Activated T-helper 9 cell treated with anti-CD3 and anti-CD28 coated beads, Interleukin-2, amount 50 U/mL, for 16 hours (primary cell): ENCODE data around the gene TEX53.

Source experiments
- DNase-seq: peaks from one replicate; pipeline ENCODE4 v3.0.0-alpha.2; 2020; ENCODE audit warnings: low read depth

Gene TEX53

DNA sequence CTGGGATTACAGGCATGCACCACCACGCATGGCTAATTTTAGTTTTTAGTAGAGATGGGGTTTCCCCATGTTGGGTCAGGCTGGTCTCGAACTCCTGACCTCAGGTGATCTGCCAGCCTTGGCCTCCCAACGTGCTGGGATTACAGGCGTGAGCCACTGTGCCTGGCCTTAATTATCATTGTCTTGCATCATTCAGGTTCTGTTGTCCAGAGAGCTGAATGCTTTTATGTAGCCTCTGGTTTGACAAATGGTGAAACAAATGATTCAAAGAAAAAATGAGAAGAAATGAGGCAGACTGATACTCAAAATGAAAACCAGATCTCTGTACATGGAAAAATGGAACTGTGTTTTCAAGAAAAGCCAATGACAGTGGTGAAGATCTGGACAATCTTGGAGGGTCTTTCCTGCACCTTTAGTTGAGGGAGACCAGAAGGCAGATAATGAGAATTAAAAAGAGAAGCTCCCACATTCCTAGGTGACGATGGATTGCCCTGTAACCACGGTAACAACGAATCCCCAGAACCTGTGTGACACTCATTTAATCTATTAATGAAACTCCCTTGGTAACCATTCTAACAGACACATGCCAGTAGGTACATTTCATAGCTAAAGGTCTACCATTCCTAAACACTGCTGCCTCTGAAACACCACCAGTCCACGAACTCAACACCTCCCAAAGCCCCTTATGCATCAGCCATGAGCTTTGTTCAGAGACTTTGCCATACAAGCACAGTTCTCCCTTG is 22.8 kb upstream of the TEX53 start:
- DNase-seq, result no peak

GRCh38 chr9:114678795-114679194 is 21.2 kb upstream of the TEX53 start:
- no peak for DNase-seq

- DNase-seq, result no peak
These were observed 20.5 kb upstream of the TEX53 start for GRCh38 chr9:114678130-114678529.

DNA sequence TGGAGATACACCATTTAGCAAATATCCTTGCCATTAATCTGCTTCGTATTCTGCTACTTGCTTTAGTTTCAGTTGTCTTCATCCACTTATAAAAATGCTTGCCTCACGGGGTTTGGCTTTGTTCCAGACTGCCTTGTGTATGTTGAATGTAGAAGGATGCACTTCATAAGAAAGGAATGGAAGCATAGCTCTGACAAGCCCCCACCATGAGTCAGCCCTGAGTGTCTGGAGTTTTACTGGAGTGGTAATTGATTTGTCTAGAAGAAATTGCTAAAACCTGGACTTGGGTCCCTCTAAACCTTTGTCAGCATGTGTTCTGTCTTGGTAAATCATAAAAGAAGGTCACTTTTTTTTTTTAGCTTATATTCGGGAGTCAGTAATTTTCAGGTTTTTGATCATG is 19.8 kb upstream of the TEX53 start:
- DNase-seq, result no peak

DNA sequence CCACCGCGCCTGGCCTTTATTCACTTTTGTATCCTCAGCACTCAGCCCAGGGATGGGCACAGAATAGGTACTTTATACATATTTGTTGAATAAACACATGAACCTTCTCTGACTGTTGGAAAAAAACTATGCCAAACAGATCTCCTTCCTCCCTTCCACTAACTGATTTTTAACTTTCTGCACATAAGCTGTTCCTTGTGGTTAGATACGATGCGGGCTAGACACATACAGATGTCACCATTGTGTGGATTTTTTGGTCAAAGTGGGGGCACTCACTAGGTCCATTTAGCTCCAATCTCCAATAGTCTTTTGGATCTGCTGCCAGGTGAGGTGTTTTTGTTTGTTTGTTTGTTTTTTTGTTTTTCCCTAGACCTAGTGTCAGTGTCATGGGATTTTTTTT is 19.3 kb upstream of the TEX53 start:
- DNase-seq, result no peak

DNA sequence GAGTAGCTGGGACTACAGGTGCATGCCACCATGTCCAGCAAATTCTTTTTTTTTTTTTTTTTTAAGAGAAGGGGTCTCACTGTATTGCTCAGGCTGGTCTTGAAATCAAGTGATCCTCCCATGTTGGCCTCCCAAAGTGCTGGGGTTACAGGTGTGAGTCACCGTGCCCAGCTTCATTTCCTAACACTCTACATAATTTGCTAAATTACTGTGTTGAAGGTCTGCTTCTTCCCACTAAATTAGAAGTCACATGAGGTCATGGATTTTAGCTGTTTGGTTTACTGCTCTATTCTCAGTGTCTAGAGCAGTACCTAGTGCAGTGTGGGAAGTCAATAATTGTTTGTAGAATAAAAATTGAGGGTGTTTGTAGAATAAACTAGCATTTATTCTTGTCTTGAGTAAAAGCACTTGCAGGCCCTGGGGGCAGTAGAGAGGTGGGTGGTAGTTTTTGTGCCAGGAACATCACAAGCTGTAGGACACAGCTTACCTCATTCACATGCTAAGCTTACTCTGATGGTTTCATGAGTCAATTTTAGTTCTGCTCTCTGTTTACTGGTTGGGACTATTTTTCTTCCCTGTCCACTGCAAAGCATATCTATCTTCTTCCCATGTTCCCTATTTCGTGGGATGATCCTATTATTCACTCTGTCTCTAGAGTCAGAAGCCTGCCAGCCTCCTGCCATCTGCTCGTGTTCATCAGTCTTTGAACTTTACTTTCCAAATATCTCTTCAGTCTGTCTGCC is 17.4 kb upstream of the TEX53 start:
- no peak for DNase-seq

DNA sequence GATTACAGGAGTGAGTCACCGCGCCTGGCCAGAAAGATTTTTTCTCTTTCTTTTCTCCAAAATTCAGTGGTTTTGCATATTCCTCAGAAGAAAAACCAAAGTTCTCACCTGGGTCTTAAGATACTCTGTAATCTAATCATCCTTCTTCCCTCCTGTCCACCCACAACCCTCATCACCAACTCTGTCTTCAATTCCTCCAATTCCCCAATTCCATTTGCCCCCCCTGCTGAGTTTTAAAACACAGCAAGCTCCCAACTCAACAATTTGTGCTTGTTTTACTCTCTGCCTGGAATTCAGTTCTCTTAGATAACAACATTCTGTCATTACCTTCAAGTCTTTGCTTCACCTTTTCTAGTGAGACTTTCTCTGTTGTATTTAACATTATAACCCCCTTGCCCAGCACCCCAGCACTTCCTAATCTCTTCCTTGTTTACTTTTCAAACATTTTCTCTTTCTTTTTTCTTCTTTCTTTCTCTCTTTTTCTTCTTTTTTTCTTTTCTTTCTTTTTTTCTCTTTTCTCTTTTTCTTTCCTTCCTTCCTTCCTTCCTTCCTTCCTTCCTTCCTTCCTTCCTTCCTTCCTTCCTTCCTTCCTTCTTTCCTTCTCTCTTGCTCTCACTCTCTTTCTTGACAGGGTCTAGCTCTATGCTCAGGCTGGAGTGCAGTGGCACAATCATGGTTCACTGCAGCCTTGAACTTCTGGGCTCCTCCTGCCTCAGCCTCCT is 16.6 kb upstream of the TEX53 start:
- DNase-seq, result no peak

DNA sequence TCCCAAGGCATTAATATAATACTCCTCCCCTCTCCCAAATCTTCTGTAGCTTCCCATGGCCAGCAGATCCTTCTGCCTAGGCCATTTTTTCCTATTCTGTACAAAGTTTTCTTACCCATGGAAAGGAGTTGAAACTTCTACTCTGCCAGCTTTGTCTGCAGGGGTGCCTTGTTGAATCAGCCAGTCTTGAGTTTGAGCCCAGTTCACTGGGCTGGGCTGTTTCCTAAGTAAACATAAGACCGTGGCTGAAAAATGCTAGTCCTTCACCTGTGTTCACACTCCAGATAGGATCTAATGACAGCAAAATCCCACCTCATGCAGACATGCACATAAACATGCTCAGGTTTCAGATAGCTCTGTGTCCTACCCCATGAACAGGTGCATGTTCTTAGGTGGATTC is 14.0 kb upstream of the TEX53 start:
- DNase-seq, result no peak

DNA sequence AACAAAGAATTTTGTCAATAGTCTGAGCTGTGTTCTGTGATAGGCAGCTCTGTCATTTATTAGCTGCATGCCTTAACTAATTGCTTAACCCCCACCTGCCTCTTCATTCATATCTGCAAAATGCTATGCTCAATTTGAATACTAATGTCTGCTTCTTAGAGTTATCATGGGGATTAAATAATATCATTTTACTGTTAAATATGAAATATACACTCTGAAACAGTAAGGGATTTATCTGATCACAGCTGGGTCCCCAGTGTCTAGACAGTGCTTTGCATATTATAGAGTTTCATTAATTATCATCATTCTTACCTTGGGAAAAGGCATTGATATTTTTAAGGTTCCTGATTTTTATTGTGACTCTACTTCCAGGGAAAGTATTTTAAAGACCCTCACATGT is 12.4 kb upstream of the TEX53 start:
- DNase-seq, result no peak

GRCh38 chr9:114668146-114668545 is 10.5 kb upstream of the TEX53 start:
- no peak for DNase-seq

DNA sequence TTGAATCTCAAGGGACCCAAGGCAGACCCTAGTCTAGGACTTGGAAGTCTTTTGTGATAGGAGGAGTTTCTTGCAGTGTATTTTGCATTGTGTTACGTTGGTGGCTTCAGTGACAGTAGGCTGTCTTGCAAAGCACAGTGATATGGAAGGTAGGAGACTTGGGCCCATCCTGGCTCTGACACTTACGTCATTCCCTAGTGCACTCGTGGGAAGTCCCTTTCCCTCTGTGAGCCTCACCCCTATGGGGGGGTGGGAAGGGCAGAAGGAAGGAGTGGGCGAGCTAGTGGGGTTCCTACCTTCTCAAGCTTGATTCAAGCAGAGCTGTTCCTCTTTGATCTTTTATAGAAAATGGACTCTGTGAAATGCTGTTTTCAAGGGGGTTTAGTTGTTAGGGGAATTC is 9.2 kb upstream of the TEX53 start:
- DNase-seq, result no peak

DNA sequence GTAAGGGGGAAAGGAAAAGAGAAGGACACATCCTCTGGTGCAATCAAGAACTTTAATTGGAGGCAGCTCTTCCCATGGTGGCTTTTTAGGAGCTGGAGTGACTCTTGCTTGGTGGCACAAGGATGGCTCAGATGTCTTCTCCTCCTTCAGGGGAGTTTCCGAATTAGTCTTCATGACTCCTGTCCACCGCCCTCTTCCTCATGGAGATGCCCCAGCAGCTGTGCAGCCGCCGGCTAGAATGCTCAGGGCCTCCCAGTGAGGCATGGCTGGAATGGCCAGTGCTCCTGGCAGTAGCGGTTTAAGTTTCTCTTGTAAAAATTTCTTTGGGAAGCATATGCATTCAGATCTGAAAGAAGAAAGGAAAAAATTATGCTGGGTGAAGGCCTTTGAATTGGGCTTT is 8.8 kb upstream of the TEX53 start:
- DNase-seq, result no peak

GRCh38 chr9:114664181-114664580 is 6.6 kb upstream of the TEX53 start:
- no peak for DNase-seq

- peak; percentile 33 for DNase-seq
These were observed 4.7 kb upstream of the TEX53 start for GRCh38 chr9:114662081-114662989.

GRCh38 chr9:114656301-114656700 is 1.3 kb downstream of the TEX53 start:
- DNase-seq, result no peak

DNA sequence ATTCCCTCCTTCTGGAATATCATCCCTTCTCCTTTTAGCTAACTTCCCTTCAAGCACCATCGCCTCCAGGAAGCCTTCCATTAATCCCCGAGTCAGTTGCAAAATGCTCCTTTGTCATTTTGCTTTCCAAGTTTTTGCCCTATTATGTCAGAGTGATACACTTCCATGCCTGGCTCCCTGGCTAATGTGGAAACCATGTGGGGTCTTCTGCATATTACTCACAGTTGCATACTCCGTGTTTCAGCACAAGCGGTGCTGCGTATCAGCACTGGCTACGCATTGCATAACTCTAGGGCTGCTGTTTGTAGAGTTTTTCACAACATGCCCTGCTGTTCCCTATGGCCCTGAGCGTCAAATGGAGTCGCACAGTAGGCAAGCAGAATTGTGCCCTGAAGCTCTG is 1.9 kb downstream of the TEX53 start:
- no peak for DNase-seq

GRCh38 chr9:114653556-114654159 is 3.9 kb downstream of the TEX53 start:
- DNase-seq, result peak; percentile 52

DNA sequence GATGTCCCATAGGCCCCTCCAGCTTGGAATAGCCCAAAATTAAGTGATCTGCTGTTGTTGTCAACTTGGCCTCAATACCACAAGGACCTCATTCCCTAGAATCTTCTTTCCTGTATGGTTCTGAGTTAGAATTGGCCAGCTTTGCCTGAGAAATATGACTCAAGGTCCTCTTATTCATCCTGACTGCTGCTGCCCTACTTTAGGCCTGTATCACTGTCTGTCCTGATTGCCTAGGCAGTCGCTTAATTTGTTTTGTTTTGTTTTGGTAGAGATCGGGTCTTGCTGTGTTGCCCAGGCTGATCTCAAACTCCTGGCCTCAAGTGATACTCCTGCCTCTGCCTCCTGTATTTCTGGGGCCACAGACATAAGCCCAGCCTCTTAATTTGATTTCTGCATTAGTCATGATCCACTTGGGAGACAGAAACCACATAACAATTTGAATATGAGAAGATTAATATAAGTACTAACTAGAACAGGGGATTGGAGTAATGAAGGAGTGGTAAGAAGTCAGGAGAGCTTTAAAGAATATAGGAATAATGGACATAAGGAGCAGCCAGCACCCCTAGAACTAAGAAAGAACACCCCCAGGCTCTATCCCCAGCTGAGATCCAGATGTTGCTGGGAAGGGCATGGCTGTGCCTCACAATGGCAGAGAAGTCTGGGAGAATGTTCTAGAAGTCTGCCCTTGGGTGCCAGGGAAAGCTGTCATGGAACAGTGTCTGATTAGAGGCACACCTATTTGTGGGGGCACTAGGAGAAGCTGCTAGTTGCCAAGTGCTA is 4.6 kb downstream of the TEX53 start:
- DNase-seq, result no peak

DNA sequence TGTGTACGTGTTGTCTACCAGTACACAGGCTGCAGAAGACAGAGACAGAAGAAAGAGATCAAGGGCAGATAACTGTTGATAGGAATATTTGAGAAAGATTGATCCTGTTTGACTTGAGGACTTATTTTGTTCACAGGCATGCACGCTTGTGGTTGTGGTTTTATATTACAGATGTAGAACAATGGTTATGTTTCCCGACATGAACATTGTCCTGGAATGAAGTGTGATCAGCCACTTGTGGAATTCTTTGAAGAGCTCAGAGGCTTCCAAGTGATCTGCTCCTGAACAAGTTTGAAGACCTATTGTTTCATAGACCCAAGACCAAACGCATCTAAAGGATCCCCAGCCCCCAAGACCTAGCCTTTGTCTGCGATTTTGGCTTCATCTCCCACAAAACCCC is 13.7 kb downstream of the TEX53 start:
- DNase-seq, result no peak

- DNase-seq, result no peak
These were observed 14.6 kb downstream of the TEX53 start for GRCh38 chr9:114643001-114643400.

DNA sequence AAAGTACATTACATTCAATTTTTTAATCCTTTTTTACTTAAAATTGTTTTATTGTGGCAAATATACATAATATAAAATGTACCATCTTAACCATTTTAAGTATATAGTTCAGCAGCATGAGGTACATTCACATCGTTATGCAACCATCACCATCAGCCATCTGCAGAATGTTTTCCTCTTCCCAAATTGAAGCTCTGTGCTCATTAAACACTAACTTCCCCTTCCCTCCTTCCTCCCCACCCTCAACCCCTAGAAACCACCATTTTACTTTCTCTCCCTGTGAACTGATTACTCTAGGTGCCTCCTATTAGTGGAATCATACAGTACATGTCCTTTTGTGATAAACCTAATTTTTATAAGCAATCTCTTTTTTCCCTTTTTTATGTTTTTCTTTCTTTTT is 15.6 kb downstream of the TEX53 start:
- no peak for DNase-seq
